HG03039 (cell line): ENCODE data around the gene LTA4H.

ENCODE experiments used
- ATAC-seq: cut with Tn5 transposase; IDR thresholded peaks from one replicate; pipeline ENCODE4 v1.9.1; 2021; ENCODE audit warnings: mild to moderate bottlenecking, moderate library complexity; ENCODE audit not compliant: unreplicated experiment

The LTA4H gene

GRCh38 chr12:96036765-96037455 is 1.5 kb upstream of the LTA4H start:
- ATAC-seq, result no peak

GRCh38 chr12:96034621-96035282 is 635 bp downstream of the LTA4H start:
- no peak for ATAC-seq

- ATAC-seq, result no peak
These were observed 1.6 kb downstream of the LTA4H start for GRCh38 chr12:96033549-96034389.

- no peak for ATAC-seq
These were observed 5.6 kb downstream of the LTA4H start for GRCh38 chr12:96029826-96030225.

GRCh38 chr12:96028538-96028937 is 6.8 kb downstream of the LTA4H start:
- ATAC-seq, result no peak

- no peak for ATAC-seq
These were observed 9.1 kb downstream of the LTA4H start for GRCh38 chr12:96026331-96026730.

GRCh38 chr12:96025518-96025917 is 9.9 kb downstream of the LTA4H start:
- ATAC-seq, result no peak

- ATAC-seq, result peak; percentile 90
These were observed 14.9 kb downstream of the LTA4H start for GRCh38 chr12:96020314-96021003.

- ATAC-seq, result no peak
These were observed 19.7 kb downstream of the LTA4H start for GRCh38 chr12:96015672-96016071.

GRCh38 chr12:96014943-96015599 is 20.3 kb downstream of the LTA4H start:
- ATAC-seq, result no peak

- no peak for ATAC-seq
These were observed 27.7 kb downstream of the LTA4H start for GRCh38 chr12:96007729-96008128.

GRCh38 chr12:96006727-96007126 is 28.7 kb downstream of the LTA4H start:
- ATAC-seq, result no peak

- ATAC-seq, result no peak
These were observed 34.5 kb downstream of the LTA4H start for GRCh38 chr12:96000858-96001257.

- ATAC-seq, result no peak
These were observed 35.9 kb downstream of the LTA4H start for GRCh38 chr12:95999484-95999883.

GRCh38 chr12:95998611-95999286 is 36.6 kb downstream of the LTA4H start:
- peak; percentile 93 for ATAC-seq

- ATAC-seq, result no peak
These were observed 37.4 kb downstream of the LTA4H start for GRCh38 chr12:95997911-95998510.

- no peak for ATAC-seq
These were observed 38.1 kb downstream of the LTA4H start for GRCh38 chr12:95997276-95997675.

GRCh38 chr12:95996034-95996658 is 39.2 kb downstream of the LTA4H start, which contains the start of gene HAL:
HAL (minus strand) TSS chr12:95996344; CDS start chr12:95995910, 434 bp downstream.
- ATAC-seq, result no peak
